NCI-H82 treated with DMSO at 0.1 percent for 48 hours (cell line): ENCODE measurements around the gene CLEC10A.

ENCODE experiments used
- DNase-seq: peaks from one replicate; lab custom pipeline; 2025; ENCODE audit not compliant: unreplicated experiment; lab: John Stamatoyannopoulos, UW

The CLEC10A gene

GRCh38 chr17:7042501-7043181 lies 37.4 kb downstream of the CLEC10A start:
- no peak for DNase-seq

DNA sequence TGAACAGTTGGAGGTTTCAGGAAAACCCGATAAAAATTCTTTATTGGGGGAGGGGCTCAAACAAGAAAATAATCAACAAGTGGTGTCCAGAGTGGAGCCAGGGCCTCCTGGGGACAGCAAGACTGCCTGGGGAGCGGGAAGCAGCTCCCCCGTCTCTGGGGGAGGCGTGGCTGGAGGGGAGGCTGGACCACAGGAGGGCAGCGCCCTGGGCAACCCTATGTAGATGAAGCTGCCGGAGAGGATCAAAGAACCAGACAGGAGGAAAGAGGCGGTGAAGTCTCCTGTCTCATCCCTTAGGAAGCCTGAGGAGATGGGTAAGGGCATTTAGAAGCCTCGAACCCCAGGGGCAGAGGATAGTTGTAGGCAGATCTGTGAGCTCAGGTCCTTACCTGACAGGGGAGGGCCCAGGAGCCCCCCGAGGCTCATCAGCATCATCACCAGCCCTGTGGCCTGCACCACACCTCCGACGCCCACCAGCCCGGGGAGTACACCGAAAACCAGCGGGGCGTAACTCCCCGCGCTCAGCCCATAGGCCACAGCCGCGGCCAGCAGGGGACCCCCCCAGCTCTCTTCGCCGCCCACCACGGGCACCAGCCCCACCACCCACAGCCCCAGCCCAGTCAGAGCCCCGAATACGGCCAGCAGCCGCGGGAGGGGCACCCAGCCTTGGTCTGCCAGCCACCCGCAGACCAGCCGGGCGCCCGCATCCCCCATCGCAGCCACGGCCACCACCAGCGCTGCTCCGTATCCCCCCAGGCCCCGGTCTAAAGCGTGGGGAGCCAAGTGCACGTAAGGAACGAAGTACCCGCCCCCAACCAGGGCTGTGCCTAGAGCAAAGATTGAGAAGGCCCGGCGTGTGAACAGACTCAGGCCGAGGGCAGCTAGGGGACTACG lies 38.2 kb downstream of the CLEC10A start:
- no peak for DNase-seq

DNA sequence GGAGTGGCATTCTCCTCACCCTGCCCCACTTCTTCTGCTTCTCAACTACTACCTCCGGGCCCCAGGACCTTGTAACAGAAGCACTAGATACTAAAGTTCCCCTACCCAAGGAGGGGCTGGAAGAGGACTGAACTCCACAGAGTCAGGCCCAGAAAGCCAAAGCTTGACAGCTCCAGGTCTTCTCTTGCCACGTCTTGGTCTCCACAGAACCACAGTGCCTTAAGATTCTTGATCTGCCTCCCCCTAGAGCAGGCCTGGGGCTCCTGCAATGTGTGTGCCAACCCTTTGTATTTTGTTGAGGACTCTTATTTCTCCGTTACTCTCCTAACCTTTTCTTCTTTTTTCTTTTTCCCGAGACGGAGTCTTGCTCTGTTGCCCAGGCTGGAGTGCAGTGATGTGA lies 40.2 kb downstream of the CLEC10A start:
- no peak for DNase-seq

DNA sequence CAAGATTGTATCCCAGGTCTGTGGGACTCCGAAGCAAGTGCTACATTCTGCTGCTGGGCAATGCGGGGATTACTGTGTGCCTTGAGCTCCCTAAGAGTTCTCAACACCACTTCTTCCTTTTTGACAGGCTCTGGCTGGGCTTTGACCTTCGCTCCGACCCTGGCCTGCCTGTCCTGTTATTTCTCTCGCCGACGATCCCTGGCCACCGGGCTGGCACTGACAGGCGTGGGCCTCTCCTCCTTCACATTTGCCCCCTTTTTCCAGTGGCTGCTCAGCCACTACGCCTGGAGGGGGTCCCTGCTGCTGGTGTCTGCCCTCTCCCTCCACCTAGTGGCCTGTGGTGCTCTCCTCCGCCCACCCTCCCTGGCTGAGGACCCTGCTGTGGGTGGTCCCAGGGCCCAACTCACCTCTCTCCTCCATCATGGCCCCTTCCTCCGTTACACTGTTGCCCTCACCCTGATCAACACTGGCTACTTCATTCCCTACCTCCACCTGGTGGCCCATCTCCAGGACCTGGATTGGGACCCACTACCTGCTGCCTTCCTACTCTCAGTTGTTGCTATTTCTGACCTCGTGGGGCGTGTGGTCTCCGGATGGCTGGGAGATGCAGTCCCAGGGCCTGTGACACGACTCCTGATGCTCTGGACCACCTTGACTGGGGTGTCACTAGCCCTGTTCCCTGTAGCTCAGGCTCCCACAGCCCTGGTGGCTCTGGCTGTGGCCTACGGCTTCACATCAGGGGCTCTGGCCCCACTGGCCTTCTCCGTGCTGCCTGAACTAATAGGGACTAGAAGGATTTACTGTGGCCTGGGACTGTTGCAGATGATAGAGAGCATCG lies 41.8 kb downstream of the CLEC10A start:
- no peak for DNase-seq

- peak; percentile 60 for DNase-seq
These were observed 44.3 kb downstream of the CLEC10A start, which contains the start of gene SLC16A13 for GRCh38 chr17:7035591-7036368. SLC16A13 (plus strand) TSS chr17:7036015; CDS start chr17:7036383, 368 bp downstream.

GRCh38 chr17:7034955-7035590 lies 45.0 kb downstream of the CLEC10A start:
- DNase-seq, result no peak

DNA sequence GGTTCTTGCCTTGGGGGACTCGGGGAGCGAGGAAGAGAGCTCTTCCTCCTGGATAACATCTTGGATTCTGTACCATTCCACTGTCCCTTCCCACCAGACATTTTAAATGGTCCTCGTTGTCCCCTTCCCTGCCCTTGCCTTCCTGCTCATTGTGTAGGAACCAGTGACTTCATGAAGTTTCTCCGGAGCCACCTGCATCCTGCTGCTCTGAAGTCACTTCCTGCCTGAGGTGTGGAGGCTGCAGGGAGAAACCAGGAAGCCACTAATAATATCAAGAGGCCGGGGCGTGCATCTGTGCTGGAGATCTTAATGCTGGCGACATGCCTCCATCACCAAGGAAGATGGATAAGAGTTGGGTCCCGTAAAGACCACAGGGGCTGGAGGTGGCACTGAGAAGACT lies 50.4 kb downstream of the CLEC10A start:
- DNase-seq, result no peak

DNA sequence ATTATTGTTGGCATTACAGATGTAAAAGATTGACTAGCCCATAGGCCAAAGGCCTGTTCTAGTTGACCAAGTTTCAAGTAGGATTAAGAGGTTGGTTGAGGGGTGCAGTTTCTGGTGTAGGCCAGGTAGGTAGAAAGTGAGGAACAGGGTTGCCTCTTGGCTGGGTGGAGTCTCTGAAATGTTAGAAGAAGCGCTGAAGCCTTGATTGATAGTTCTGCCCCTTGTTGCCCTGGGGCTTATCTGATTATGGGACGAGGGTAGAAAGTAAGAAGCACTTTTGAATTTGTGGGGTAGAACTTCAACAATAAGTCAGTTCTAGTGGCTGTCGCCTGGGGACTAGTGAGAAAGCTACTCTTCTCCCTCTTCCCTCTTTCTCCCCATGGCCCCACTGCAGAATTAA lies 51.0 kb downstream of the CLEC10A start:
- no peak for DNase-seq

DNA sequence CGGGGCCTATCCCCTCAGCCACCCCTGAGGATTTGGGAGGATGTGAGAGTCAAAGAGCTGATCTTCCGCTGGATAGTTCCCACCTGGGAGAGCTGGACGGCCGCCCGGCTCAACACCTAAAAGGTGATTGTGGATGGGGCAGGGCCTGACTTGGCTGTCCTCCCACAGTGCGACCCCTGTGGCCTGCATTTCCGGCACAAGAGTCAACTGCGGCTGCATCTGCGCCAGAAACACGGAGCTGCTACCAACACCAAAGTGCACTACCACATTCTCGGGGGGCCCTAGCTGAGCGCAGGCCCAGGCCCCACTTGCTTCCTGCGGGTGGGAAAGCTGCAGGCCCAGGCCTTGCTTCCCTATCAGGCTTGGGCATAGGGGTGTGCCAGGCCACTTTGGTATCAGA lies 52.7 kb downstream of the CLEC10A start:
- no peak for DNase-seq

DNA sequence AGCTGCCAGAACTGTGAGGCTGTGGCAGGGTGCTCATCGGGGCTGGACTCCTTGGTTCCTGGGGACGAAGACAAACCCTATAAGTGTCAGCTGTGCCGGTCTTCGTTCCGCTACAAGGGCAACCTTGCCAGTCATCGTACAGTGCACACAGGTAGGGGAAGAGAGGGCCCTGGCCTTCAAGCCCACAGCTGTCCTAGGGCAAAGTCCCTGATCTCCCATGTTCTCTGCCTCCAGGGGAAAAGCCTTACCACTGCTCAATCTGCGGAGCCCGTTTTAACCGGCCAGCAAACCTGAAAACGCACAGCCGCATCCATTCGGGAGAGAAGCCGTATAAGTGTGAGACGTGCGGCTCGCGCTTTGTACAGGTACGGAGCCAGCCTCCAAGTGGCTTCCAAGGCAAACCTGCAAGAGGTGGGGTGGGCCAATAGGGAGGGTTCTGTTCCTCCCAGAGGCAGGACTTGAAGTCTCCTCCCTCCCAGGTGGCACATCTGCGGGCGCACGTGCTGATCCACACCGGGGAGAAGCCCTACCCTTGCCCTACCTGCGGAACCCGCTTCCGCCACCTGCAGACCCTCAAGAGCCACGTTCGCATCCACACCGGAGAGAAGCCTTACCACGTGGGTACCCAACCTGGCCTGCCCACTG lies 53.5 kb downstream of the CLEC10A start:
- no peak for DNase-seq

DNA sequence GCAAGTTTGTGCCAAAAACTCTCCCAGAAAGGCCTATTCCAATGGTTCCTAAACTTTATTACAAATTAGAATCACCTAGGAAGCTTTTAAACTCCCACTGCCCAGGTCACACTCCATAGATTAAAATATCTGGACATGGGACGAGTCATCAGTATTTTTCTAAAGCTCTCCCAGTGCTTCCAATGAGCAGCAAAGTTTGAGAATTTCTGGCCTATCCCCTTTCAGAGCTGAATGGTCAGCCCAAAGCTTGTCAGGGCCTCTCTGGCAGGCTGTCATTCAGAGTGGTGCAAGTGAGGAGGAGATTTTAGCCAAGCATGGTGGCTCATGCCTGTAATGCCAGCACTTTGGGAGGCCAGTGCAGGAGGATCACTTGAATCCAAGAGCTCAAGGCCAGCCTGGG lies 54.8 kb downstream of the CLEC10A start:
- DNase-seq, result no peak
